NOMO-1 (cell line): ENCODE data around the gene C1orf115.
"Not testable (repeated sequence)": the region's sequence is repeated elsewhere in the genome, so short reads cannot be mapped to it uniquely, and the experiment has no call there.

Experiments used
- DNase-seq, 2 experiments: peaks; one replicate each; lab custom pipeline; 2025; ENCODE audit not compliant: unreplicated experiment in 2 of 2; lab: John Stamatoyannopoulos, UW

The C1orf115 gene

GRCh38 chr1:220717800-220718640, 27.9 kb downstream of the C1orf115 start:
- no peak for DNase-seq

- DNase-seq = not testable (repeated sequence)
Measured at GRCh38 chr1:220721266-220721665, 31.1 kb downstream of the C1orf115 start.

GRCh38 chr1:220726634-220727033, 36.5 kb downstream of the C1orf115 start:
- DNase-seq = no peak

GRCh38 chr1:220727519-220727918, 37.4 kb downstream of the C1orf115 start:
- DNase-seq = no peak

- peak; percentile 31 to 48 for DNase-seq
Measured at GRCh38 chr1:220730486-220730885, 40.3 kb downstream of the C1orf115 start.

GRCh38 chr1:220732137-220732536, 42.0 kb downstream of the C1orf115 start:
- no peak for DNase-seq

GRCh38 chr1:220732621-220733020, 42.5 kb downstream of the C1orf115 start:
- no peak for DNase-seq

GRCh38 chr1:220733086-220733601, 43.0 kb downstream of the C1orf115 start:
- peak; percentile 73 to 80 for DNase-seq

- DNase-seq = no peak
Measured at GRCh38 chr1:220734571-220735326, 44.6 kb downstream of the C1orf115 start.

GRCh38 chr1:220736283-220736682, 46.1 kb downstream of the C1orf115 start:
- DNase-seq = not testable (repeated sequence)

GRCh38 chr1:220741349-220741748, 51.2 kb downstream of the C1orf115 start:
- DNase-seq = no peak

- no peak for DNase-seq
Measured at GRCh38 chr1:220741825-220742224, 51.7 kb downstream of the C1orf115 start.

GRCh38 chr1:220742520-220742919, 52.4 kb downstream of the C1orf115 start:
- no peak for DNase-seq

- no peak for DNase-seq
Measured at GRCh38 chr1:220746851-220747250, 56.7 kb downstream of the C1orf115 start.

GRCh38 chr1:220747437-220748088, 57.4 kb downstream of the C1orf115 start:
- DNase-seq = no peak

- peak; percentile 85 to 91 for DNase-seq
Measured at GRCh38 chr1:220748089-220748934, 58.1 kb downstream of the C1orf115 start, which contains the start of gene MTARC2. Gene MTARC2, plus strand, starts transcription at chr1:220748322. Its CDS starts 210 bp downstream, at chr1:220748532.
